K562 (cell line): ENCODE results near the gene MYOZ3. TPM values are rescaled to one million over a fixed set of nuclear protein-coding genes. Genes with fewer than 3 reads are reported as not detected.
A peak's percentile ranks its signal among the peaks of the same experiment; 100 is the strongest.

Experiments used
- ATAC-seq: fragments of 200-7000 bp; cut with Tn5 transposase; 3 replicates; pipeline ENCODE4 v1.9.1; 2020; ENCODE audit warnings: moderate library complexity
- BruUV-seq: library from RNA; stranded (reverse); fragments of 400-500 nt; replicated peaks from 2 replicates; lab custom pipeline; 2021; lab: Mats Ljungman, UMichigan
- CTCF ChIA-PET: fragments of 300-600 bp; formaldehyde crosslinking; extraction: SDS; loops from one replicate; lab custom pipeline; 2021; ENCODE audit warnings: low intra/inter-chr PET ratio; lab: Yijun Ruan, JAX
- POLR2A ChIA-PET: fragments of 300-600, 350-650 bp; sonication (Branson Sonifier 250); formaldehyde crosslinking; extraction: SDS; loops from one replicate; lab custom pipeline; 2021; ENCODE audit warnings: antibody characterized with exemption, inconsistent platforms; lab: Yijun Ruan, JAX
- DNase-seq, 4 experiments: peaks; one replicate each; pipeline versions ENCODE4 v3.0.0 to v3.0.0-alpha.2; 2011 to 2018; ENCODE audit warnings: low spot score in 3 of 4, mixed read lengths in 3 of 4; ENCODE audit errors: extremely low read depth in 1 of 4
- FAIRE-seq: peaks from 2 replicates; lab custom pipeline; 2011; peaks lifted over from hg19 to GRCh38; lab: Jason Lieb, UNC
- H2AFZ ChIP-seq: 2 replicates; pipeline ENCODE4 v1.6.0; 2011; ENCODE audit warnings: low read depth, low read length, control low read depth, inconsistent platforms
- H3K27ac ChIP-seq: fragments of 200-600 bp; 3 replicates; pipeline ENCODE4 v1.8.0; 2011; ENCODE audit warnings: low read depth, mild to moderate bottlenecking, control low read depth, inconsistent platforms, low read length, moderate library complexity, mixed read lengths; ENCODE audit errors: extremely low read depth
- H3K27me3 ChIP-seq, 2 experiments: fragments of 300-600 bp in 1 of 2; 2 replicates in 1 of 2; 3 replicates in 1 of 2; pipeline versions ENCODE4 v1.6.0 to v1.8.0; 2011; ENCODE audit warnings: inconsistent platforms in 2 of 2, low read length in 2 of 2, mild to moderate bottlenecking in 1 of 2, mixed read lengths in 1 of 2, moderate library complexity in 1 of 2; ENCODE audit not compliant: control insufficient read depth in 2 of 2, insufficient read depth in 2 of 2
- H3K36me3 ChIP-seq: fragments of 300-600 bp; 3 replicates; pipeline ENCODE4 v1.8.0; 2011; ENCODE audit warnings: mild to moderate bottlenecking, low read length, inconsistent platforms; ENCODE audit not compliant: control insufficient read depth, insufficient read depth
- H3K4me1 ChIP-seq, 2 experiments: fragments of 200-600 bp in 1 of 2; replicated peaks in 1 of 2; 2 replicates in 1 of 2; 3 replicates in 1 of 2; pipeline versions ENCODE4 v1.5.1 to v1.8.0; 2011; ENCODE audit warnings: inconsistent platforms in 2 of 2, low read length in 2 of 2, mild to moderate bottlenecking in 1 of 2, mixed read lengths in 1 of 2, moderate library complexity in 1 of 2; ENCODE audit not compliant: control insufficient read depth in 2 of 2, insufficient read depth in 2 of 2
- H3K4me2 ChIP-seq: 2 replicates; pipeline ENCODE4 v1.6.1; 2011; ENCODE audit warnings: low read length, control low read depth, inconsistent platforms, mixed read lengths; ENCODE audit not compliant: insufficient read depth
- H3K4me3 ChIP-seq: fragments of 200-600 bp; sonication (generic), shearing (Covaris generic); 2 replicates; pipeline ENCODE4 v1.5.1; 2016; ENCODE audit warnings: control low read depth, inconsistent platforms
- H3K79me2 ChIP-seq: fragments of 200-600 bp; 3 replicates; pipeline ENCODE4 v1.8.0; 2011; ENCODE audit warnings: low read length, inconsistent platforms; ENCODE audit not compliant: control insufficient read depth, insufficient read depth
- H3K9ac ChIP-seq, 2 experiments: 2 replicates each; pipeline versions ENCODE4 v1.6.0 to v1.6.1; 2011; ENCODE audit warnings: low read depth in 2 of 2, low read length in 2 of 2, control low read depth in 1 of 2, inconsistent platforms in 1 of 2, mild to moderate bottlenecking in 1 of 2, mixed read lengths in 1 of 2; ENCODE audit not compliant: insufficient read depth in 1 of 2
- H3K9me1 ChIP-seq: one replicate; pipeline ENCODE4 v1.6.0; 2011; ENCODE audit warnings: inconsistent platforms, mild to moderate bottlenecking, low read length, moderate library complexity; ENCODE audit not compliant: control insufficient read depth, insufficient read depth
- H3K9me3 ChIP-seq: replicated peaks from 2 replicates; pipeline ENCODE4 v1.5.1; 2011; ENCODE audit warnings: low read depth, low read length, inconsistent platforms; ENCODE audit not compliant: control insufficient read depth, insufficient read depth
- H4K20me1 ChIP-seq: replicated peaks from 2 replicates; pipeline ENCODE4 v1.6.1; 2011; ENCODE audit warnings: low read length, inconsistent platforms, mixed read lengths; ENCODE audit not compliant: control insufficient read depth, insufficient read depth
- FIP1L1 ChIP-seq: fragments of 200-400 bp; formaldehyde crosslinking; IDR thresholded peaks from 2 replicates; pipeline ENCODE4 v1.6.1; 2018; ENCODE audit warnings: mild to moderate bottlenecking, low read depth, low read length; ENCODE audit not compliant: poor library complexity, severe bottlenecking
- MBD2 ChIP-seq: sonication (generic); IDR thresholded peaks from 2 replicates; pipeline ENCODE4 v1.6.1; 2016; ENCODE audit warnings: low read depth, borderline replicate concordance
- POLR2A ChIP-seq: fragments of 450-650 bp; conservative IDR thresholded peaks from 2 replicates; pipeline ENCODE4 v1.6.1; 2016
- ZBTB1 ChIP-seq: sonication (generic); formaldehyde crosslinking; IDR thresholded peaks from 2 replicates; pipeline ENCODE4 v1.8.1; 2023; ENCODE audit warnings: missing genetic modification reagents, low read depth, mild to moderate bottlenecking, borderline replicate concordance
- ZEB2 ChIP-seq: fragments of 450-650 bp; IDR thresholded peaks from 2 replicates; pipeline ENCODE4 v1.6.1; 2016
- ZNF324 ChIP-seq: fragments of 250-450 bp; sonication (Bioruptor Pico); IDR thresholded peaks from 2 replicates; pipeline ENCODE4 v1.4.0; 2020; ENCODE audit warnings: mild to moderate bottlenecking
- ZNF699 ChIP-seq: fragments of 250-450 bp; sonication (Bioruptor Pico); IDR thresholded peaks from 2 replicates; pipeline ENCODE4 v1.8.0; 2021; ENCODE audit warnings: mild to moderate bottlenecking, moderate library complexity; ENCODE audit not compliant: insufficient replicate concordance
- ZNF707 ChIP-seq: fragments of 250-450 bp; sonication (Bioruptor Pico); conservative IDR thresholded peaks from 2 replicates; pipeline ENCODE4 v1.8.0; 2022; ENCODE audit warnings: inconsistent platforms, mild to moderate bottlenecking, moderate library complexity
- WGBS: fragments of 100-300 bp; shearing (Covaris generic); methylation state at CpG from one replicate; pipeline ENCODE4 v1.1.6; 2016; ENCODE audit warnings: low coverage, mixed read lengths; ENCODE audit not compliant: insufficient coverage; ENCODE audit errors: missing lambda C conversion rate; 5-methylcytosine and 5-hydroxymethylcytosine counted together
- in situ Hi-C: fragments of 300-500 bp; cut with MboI; formaldehyde crosslinking; loops from 4 replicates; pipeline ENCODE4 v1.15.0; 2018; ENCODE audit warnings: inconsistent platforms, mixed read lengths
- intact Hi-C: fragments of 100-400 bp; cut with micrococcal nuclease; formaldehyde crosslinking; loops from 2 replicates; pipeline ENCODE4 v1.14.2; 2022
- polyA plus RNA-seq, 8 experiments: library from polyadenylated mRNA; depleted of rRNA in 4 of 8; stranded (reverse) in 5 of 8; unstranded in 3 of 8; fragments of >200 nt; fragmentation: Nextera tagmentation in 2 of 8; fragmentation: Illumina TruSeq in 1 of 8; extraction: Ambion mirVana in 2 of 8; extraction: Trizol in 1 of 8; gene quantifications; 2 replicates each; pipeline versions ENCODE4 v1.2.1 to v1.2.3, GENCODE V29; 2011 to 2014; ENCODE audit warnings: inconsistent platforms in 1 of 8, missing spikeins in 1 of 8
- total RNA-seq, 7 experiments: library from RNA; depleted of rRNA in 6 of 7; stranded (reverse); fragments of >200 nt in 6 of 7; fragmentation: Illumina TruSeq in 2 of 7; extraction: Trizol in 2 of 7; gene quantifications; 2 replicates each; pipeline versions ENCODE4 v1.2.1 to v1.2.3, GENCODE V29; 2011 to 2021; ENCODE audit warnings: low replicate concordance in 1 of 7
- TF ChIP-seq, protein P1 (sequence below): sonication (generic); formaldehyde crosslinking; IDR thresholded peaks from 2 replicates; pipeline ENCODE4 v1.8.1; 2023; ENCODE audit warnings: mild to moderate bottlenecking, missing genetic modification reagents
- TF ChIP-seq, protein P2 (sequence below): sonication (generic); formaldehyde crosslinking; IDR thresholded peaks from 2 replicates; pipeline ENCODE4 v1.8.0; 2023; ENCODE audit warnings: mild to moderate bottlenecking, missing genetic modification reagents
- TF ChIP-seq, protein P3 (sequence below): fragments of 250-450 bp; sonication (Bioruptor Pico); IDR thresholded peaks from 2 replicates; pipeline ENCODE4 v1.9.0; 2021; ENCODE audit warnings: mild to moderate bottlenecking
- TF ChIP-seq, protein P4 (sequence below): fragments of 250-450 bp; sonication (Bioruptor Pico); IDR thresholded peaks from 2 replicates; pipeline ENCODE4 v1.8.0; 2022; ENCODE audit warnings: inconsistent platforms

The MYOZ3 gene
- total and polyA plus RNA-seq, 9 of the 15 experiments (the other 6 are each of a cell fraction or from before 2014, with no cell fraction given): not detected

DNA sequence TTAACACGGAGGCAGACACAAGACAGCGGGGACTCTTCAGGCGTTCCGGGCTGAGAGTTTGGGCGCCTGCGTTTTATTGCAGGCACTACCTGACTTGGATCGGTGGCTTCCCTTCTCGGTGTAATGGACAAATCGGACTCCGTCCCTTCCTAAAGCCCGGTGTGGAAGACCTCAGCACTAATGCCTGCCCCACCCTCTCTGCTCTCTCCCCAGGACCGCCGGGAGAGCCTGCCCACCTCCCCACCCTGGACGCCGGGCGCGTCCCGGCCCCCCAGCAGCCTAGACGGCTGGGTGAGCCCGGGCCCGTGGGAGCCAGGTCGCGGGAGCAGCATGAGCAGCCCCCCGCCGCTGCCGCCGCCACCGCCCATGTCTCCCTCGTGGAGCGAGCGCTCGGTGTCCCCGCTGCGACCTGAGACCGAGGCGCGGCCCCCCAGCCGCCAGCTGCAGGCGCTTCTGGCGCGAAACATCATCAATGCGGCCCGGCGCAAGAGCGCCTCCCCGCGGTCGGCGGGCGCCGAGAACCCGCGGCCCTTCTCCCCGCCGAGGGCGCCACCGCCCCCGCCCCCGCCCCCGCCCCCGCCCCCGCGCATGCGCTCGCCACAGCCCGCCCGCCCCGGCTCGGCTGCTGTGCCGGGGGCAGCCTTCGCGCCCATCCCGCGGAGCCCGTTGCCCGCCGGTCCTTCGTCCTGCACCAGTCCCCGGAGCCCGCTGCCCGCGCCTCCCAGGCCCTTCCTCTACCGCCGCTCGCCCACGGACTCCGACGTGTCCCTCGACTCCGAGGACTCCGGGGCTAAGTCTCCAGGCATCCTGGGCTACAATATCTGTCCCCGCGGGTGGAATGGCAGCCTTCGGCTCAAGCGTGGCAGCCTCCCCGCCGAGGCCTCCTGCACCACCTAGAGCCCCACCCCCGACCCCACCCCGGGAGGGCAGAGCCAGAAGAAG, 4.6 kb upstream of the MYOZ3 start:
- no TSS peak for BruUV-seq
- FAIRE-seq (peak; percentile 42), DNase-seq (peak; percentile 88 to 99 (median 98)), ATAC-seq (peak; percentile 91)
- Histone ChIP-seq H3K9me1 (no peaks in the 10 kb centered on the region), H3K27me3 (peaks cover 6 to 50% of the 10 kb centered on the region in 2 experiments), H3K4me3 (peak overlapping the region; percentile 64), H4K20me1 (no peaks in the 10 kb centered on the region), H3K36me3 (no peaks in the 10 kb centered on the region), H3K9ac (peak overlapping the region; percentile 74 to 94), H3K4me1 (peaks cover 9 to 13% of the 10 kb centered on the region in 2 experiments; a peak in 4 of 5 replicates), H3K79me2 (no peaks in the 10 kb centered on the region), H2AFZ (peak overlapping the region; percentile 98), H3K4me2 (peak overlapping the region; percentile 81), H3K27ac (0 out of 3 replicates have a peak overlapping the region, but pooled peaks have one; percentile 19), H3K9me3 (no peaks in the 10 kb centered on the region)
- intact Hi-C loops (loop anchor here (1.0 to 2.0 kb wide), 3 partner anchors 93 to 197 kb away; partner anchors contain the start of gene IRGM), in situ Hi-C loops (loop anchor here (10.0 kb wide), 1 partner anchor 202 kb away; no protein-coding TSS in a partner anchor)
- 1% methylated on average over 44 of the region's 99 CpGs for WGBS
- CTCF ChIA-PET: interaction anchor here (0.5 to 2.3 kb wide), 5 partner anchors 64 to 96 kb away, joined by 3 to 27 read pairs (median 4); no protein-coding TSS in a partner anchor
- POLR2A ChIA-PET: interaction anchor here (0.6 to 1.4 kb wide), 3 partner anchors 11 to 201 kb away, joined by 3 to 5 read pairs (median 4); no protein-coding TSS in a partner anchor
- TF ChIP-seq ZBTB1: no peak; the same call in 1 of the 2 replicates
- TF ChIP-seq, protein P1, sequence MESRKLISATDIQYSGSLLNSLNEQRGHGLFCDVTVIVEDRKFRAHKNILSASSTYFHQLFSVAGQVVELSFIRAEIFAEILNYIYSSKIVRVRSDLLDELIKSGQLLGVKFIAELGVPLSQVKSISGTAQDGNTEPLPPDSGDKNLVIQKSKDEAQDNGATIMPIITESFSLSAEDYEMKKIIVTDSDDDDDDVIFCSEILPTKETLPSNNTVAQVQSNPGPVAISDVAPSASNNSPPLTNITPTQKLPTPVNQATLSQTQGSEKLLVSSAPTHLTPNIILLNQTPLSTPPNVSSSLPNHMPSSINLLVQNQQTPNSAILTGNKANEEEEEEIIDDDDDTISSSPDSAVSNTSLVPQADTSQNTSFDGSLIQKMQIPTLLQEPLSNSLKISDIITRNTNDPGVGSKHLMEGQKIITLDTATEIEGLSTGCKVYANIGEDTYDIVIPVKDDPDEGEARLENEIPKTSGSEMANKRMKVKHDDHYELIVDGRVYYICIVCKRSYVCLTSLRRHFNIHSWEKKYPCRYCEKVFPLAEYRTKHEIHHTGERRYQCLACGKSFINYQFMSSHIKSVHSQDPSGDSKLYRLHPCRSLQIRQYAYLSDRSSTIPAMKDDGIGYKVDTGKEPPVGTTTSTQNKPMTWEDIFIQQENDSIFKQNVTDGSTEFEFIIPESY (CRISPR knock-in tag): peak; percentile 60; the same call in 1 of the 2 replicates
- TF ChIP-seq ZEB2: no peak
- peak; percentile 35 for TF ChIP-seq FIP1L1
- TF ChIP-seq POLR2A: peak; percentile 48; the same call in 1 of the 2 replicates
- no peak for TF ChIP-seq ZNF707 (CRISPR knock-in tag)
- no peak for TF ChIP-seq ZNF324 (CRISPR knock-in tag)
- TF ChIP-seq MBD2: no peak
- TF ChIP-seq, protein P2, sequence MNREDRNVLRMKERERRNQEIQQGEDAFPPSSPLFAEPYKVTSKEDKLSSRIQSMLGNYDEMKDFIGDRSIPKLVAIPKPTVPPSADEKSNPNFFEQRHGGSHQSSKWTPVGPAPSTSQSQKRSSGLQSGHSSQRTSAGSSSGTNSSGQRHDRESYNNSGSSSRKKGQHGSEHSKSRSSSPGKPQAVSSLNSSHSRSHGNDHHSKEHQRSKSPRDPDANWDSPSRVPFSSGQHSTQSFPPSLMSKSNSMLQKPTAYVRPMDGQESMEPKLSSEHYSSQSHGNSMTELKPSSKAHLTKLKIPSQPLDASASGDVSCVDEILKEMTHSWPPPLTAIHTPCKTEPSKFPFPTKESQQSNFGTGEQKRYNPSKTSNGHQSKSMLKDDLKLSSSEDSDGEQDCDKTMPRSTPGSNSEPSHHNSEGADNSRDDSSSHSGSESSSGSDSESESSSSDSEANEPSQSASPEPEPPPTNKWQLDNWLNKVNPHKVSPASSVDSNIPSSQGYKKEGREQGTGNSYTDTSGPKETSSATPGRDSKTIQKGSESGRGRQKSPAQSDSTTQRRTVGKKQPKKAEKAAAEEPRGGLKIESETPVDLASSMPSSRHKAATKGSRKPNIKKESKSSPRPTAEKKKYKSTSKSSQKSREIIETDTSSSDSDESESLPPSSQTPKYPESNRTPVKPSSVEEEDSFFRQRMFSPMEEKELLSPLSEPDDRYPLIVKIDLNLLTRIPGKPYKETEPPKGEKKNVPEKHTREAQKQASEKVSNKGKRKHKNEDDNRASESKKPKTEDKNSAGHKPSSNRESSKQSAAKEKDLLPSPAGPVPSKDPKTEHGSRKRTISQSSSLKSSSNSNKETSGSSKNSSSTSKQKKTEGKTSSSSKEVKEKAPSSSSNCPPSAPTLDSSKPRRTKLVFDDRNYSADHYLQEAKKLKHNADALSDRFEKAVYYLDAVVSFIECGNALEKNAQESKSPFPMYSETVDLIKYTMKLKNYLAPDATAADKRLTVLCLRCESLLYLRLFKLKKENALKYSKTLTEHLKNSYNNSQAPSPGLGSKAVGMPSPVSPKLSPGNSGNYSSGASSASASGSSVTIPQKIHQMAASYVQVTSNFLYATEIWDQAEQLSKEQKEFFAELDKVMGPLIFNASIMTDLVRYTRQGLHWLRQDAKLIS (CRISPR knock-in tag): peak; percentile 79
- TF ChIP-seq, protein P3, sequence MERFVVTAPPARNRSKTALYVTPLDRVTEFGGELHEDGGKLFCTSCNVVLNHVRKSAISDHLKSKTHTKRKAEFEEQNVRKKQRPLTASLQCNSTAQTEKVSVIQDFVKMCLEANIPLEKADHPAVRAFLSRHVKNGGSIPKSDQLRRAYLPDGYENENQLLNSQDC (CRISPR knock-in tag): peak; percentile 28; the same call in 1 of the 2 replicates
- TF ChIP-seq, protein P4, sequence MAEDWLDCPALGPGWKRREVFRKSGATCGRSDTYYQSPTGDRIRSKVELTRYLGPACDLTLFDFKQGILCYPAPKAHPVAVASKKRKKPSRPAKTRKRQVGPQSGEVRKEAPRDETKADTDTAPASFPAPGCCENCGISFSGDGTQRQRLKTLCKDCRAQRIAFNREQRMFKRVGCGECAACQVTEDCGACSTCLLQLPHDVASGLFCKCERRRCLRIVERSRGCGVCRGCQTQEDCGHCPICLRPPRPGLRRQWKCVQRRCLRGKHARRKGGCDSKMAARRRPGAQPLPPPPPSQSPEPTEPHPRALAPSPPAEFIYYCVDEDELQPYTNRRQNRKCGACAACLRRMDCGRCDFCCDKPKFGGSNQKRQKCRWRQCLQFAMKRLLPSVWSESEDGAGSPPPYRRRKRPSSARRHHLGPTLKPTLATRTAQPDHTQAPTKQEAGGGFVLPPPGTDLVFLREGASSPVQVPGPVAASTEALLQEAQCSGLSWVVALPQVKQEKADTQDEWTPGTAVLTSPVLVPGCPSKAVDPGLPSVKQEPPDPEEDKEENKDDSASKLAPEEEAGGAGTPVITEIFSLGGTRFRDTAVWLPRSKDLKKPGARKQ (CRISPR knock-in tag): no peak
- TF ChIP-seq ZNF699 (CRISPR knock-in tag): no peak
